Measurements from ENCODE around the gene HOXA2.
A peak's percentile ranks its signal among the peaks of the same experiment; 100 is the strongest.

The HOXA2 gene

GRCh38 chr7:27133409-27134231 is 31.1 kb upstream of the HOXA2 start:
- no peak overlapping the region for H3K4me3 ChIP-seq (ENCODE audit: low read length)
- no peak for DNase-seq (ENCODE audit: low read depth)
- TF ChIP-seq, protein P1, sequence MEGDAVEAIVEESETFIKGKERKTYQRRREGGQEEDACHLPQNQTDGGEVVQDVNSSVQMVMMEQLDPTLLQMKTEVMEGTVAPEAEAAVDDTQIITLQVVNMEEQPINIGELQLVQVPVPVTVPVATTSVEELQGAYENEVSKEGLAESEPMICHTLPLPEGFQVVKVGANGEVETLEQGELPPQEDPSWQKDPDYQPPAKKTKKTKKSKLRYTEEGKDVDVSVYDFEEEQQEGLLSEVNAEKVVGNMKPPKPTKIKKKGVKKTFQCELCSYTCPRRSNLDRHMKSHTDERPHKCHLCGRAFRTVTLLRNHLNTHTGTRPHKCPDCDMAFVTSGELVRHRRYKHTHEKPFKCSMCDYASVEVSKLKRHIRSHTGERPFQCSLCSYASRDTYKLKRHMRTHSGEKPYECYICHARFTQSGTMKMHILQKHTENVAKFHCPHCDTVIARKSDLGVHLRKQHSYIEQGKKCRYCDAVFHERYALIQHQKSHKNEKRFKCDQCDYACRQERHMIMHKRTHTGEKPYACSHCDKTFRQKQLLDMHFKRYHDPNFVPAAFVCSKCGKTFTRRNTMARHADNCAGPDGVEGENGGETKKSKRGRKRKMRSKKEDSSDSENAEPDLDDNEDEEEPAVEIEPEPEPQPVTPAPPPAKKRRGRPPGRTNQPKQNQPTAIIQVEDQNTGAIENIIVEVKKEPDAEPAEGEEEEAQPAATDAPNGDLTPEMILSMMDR (conservative IDR thresholded peaks at IDR 0.05; ENCODE audit: low read length): no peak

DNA sequence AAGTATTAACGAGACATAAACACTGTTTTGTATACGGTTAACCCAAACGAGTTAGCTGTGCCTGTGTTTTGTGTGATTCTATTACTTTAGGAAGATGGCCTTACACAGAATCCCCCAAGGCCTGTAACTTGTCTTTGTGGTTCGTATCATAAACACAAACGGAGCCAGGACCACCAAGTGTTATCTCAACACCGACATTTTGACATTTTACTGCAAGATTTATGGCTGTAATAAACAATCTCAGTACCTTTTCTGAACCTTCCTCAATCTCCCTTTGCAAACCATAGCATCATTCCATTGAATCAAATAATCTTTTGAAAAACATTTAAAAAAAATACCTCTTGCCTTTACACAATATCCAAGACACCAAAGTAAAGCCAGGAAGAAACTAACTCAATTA is 30.5 kb upstream of the HOXA2 start:
- no peak for DNase-seq (ENCODE audit: low read depth)
- no peak overlapping the region for H3K4me3 ChIP-seq (ENCODE audit: low read length)
- TF ChIP-seq, protein P1 (conservative IDR thresholded peaks at IDR 0.05; ENCODE audit: low read length): no peak

GRCh38 chr7:27132214-27132613 is 29.7 kb upstream of the HOXA2 start:
- H3K4me3 ChIP-seq (ENCODE audit: low read length): no peak overlapping the region
- TF ChIP-seq, protein P1 (conservative IDR thresholded peaks at IDR 0.05; ENCODE audit: low read length): no peak

GRCh38 chr7:27131390-27131819 is 28.9 kb upstream of the HOXA2 start:
- TF ChIP-seq, protein P1 (conservative IDR thresholded peaks at IDR 0.05; ENCODE audit: low read length): no peak
- no peak for DNase-seq (ENCODE audit: low read depth)
- H3K4me3 ChIP-seq (ENCODE audit: low read length): peak overlapping the region; percentile 79

More at GRCh38 chr7:27132214-27132613, 29.7 kb upstream of the HOXA2 start:
- DNase-seq (ENCODE audit: low read depth): no peak

- peak; percentile 89 for DNase-seq (ENCODE audit: low read depth)
- TF ChIP-seq, protein P1 (conservative IDR thresholded peaks at IDR 0.05; ENCODE audit: low read length): no peak
- peak within 1 kb of the TSS; percentile 79 for H3K4me3 ChIP-seq (ENCODE audit: low read length)
These were observed 28.3 kb upstream of the HOXA2 start, which contains the start of gene HOXA4 for GRCh38 chr7:27130540-27131389. Gene HOXA4, minus strand, starts transcription at chr7:27130757. Its CDS starts 24 bp downstream, at chr7:27130733.

GRCh38 chr7:27129729-27130539 is 27.5 kb upstream of the HOXA2 start:
- peak overlapping the region; percentile 65 for H3K4me3 ChIP-seq (ENCODE audit: low read length)
- TF ChIP-seq, protein P1 (conservative IDR thresholded peaks at IDR 0.05; ENCODE audit: low read length): no peak; the same call in 1 of the 2 replicates
- peak; percentile 37 for DNase-seq (ENCODE audit: low read depth)

Measured in AG10803 (cell line).